PC-9 (cell line): ENCODE measurements around the gene ATRNL1.

Experiments used
- CTCF ChIP-seq: fragments of 200-600 bp; sonication (generic); conservative IDR thresholded peaks from 2 replicates; pipeline ENCODE4 v1.6.1; 2017; ENCODE audit warnings: mixed run types, antibody characterized with exemption, mild to moderate bottlenecking, moderate library complexity
- EZH2 ChIP-seq: fragments of 200-600 bp; sonication (generic); IDR thresholded peaks from 2 replicates; pipeline ENCODE4 v1.8.0; 2017; ENCODE audit warnings: antibody characterized with exemption, low read depth

GRCh38 chr10:115845921-115846320, 752.8 kb downstream of the ATRNL1 start:
- TF ChIP-seq CTCF = no peak
- no peak for TF ChIP-seq EZH2
